GM12874 (cell line): Measurements from ENCODE around the gene RAB9A.

Experiments used
- TF ChIP-seq, protein P1 (sequence below): IDR thresholded peaks from 2 replicates; pipeline ENCODE4 v1.5.1; 2011; ENCODE audit warnings: low read depth, mild to moderate bottlenecking, control low read depth, low read length, moderate library complexity; ENCODE audit not compliant: insufficient read depth

Gene RAB9A

DNA sequence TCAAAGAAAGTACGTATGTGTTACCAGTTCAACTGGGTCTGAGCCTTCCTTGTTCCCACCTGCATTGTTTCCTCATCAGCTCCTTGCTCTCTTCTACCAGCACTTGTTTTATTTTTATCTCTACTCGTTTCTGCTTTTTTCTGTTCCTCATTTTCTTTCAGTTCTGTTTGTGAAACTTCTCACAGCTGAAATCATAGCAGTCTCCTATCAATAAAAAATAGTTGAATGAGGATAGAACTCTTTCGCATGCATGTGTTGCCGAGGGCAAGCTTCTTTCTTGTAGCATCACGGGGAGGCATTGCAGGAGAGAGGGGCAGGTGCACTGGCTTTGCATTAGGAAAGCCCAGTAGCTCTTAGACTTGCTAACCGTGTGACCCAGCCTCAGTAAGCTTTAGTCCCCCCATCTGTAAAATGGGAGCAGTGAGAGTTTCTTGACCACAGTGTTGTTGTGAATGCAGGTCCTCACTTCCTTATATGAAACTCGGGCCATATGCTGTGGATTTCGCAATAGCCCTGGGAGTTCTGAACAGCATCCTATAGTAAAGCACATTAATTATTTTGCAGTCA, 70.3 kb downstream of the RAB9A start:
- TF ChIP-seq, protein P1, sequence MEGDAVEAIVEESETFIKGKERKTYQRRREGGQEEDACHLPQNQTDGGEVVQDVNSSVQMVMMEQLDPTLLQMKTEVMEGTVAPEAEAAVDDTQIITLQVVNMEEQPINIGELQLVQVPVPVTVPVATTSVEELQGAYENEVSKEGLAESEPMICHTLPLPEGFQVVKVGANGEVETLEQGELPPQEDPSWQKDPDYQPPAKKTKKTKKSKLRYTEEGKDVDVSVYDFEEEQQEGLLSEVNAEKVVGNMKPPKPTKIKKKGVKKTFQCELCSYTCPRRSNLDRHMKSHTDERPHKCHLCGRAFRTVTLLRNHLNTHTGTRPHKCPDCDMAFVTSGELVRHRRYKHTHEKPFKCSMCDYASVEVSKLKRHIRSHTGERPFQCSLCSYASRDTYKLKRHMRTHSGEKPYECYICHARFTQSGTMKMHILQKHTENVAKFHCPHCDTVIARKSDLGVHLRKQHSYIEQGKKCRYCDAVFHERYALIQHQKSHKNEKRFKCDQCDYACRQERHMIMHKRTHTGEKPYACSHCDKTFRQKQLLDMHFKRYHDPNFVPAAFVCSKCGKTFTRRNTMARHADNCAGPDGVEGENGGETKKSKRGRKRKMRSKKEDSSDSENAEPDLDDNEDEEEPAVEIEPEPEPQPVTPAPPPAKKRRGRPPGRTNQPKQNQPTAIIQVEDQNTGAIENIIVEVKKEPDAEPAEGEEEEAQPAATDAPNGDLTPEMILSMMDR, result no peak
